CD1c-positive myeloid dendritic cell (primary cell): Measurements from ENCODE around the gene UBE4B.
"Not testable (repeated sequence)": the region's sequence is repeated elsewhere in the genome, so short reads cannot be mapped to it uniquely, and the experiment has no call there.

Source experiments
- DNase-seq: peaks from one replicate; pipeline ENCODE4 v3.0.0-alpha.2; 2016; ENCODE audit errors: extremely low spot score

UBE4B gene

GRCh38 chr1:10173582-10173981 is 140.8 kb downstream of the UBE4B start:
- no peak for DNase-seq

DNA sequence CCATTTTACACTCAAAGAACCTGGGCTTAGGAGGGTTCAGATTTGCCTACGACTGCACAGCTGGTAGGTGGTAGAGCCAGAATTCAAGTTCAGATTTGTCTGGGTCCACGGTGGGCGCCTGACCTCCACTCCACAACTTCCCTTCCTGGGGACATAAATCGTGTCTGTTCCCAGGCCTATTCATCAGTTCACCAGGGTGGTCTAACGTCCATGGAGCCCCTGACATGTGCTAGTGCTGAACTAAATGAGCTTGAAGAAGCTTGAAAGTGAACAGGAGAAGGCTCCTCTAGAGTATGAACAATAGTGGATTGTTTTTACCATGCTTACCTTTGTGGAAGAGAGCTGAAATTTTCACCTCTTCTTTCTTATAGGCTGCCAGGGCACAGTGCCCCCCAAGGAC is 145.1 kb downstream of the UBE4B start:
- DNase-seq, result no peak

- no peak for DNase-seq
Measured at GRCh38 chr1:10178597-10179405, 146.0 kb downstream of the UBE4B start.

- no peak for DNase-seq
Measured at GRCh38 chr1:10179406-10180091, 146.8 kb downstream of the UBE4B start.

DNA sequence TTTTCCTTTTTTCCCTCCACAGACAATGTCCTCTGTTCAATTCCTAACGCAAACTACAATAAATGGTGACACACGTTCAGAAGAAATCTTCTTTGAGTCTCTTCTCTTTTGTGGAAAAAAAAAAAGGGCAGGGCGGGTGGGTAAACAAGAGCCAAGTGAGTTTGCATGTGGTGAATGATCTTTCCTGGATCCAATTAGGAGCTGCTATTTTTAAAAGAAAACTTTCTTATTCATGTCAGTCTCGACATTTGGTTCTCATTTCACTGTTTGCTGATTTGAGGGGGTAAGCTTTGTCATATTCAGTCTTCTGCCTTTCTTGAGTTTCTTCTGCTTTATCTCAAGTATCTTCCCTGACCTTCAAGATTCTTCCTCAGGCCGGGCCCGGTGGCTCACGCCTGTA is 148.4 kb downstream of the UBE4B start:
- no peak for DNase-seq

- DNase-seq, result no peak
Measured at GRCh38 chr1:10185759-10186158, 153.0 kb downstream of the UBE4B start.

DNA sequence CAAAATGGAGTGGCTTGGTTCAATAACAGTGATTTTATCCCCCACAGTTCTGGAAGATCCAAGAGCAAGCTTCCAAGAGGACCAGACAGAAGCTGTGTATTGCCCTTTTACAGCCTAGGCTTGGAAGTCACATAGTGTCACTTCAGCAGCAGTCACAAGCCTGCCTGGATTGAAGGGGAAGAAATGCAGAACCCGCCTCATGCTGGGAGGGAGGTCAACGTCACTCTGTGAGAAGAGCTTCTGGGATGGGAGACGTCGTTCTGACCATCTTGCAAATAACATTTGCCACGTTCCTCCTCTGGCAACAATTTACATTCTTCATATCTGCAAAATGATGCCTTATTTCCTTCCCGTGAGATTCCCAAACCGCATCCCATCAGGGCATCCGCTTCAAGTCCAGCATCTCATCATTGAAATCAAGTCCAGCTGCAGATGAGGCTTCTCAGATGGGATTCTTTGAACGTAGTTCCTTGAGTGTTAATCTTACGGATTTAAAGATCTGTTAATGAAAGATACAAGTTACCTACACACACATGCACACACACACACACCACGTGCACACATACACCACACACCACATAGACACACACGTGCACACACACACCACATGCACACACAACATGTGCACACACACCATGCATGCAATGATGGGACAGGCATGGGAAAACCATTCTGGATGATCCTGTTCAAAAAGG is 153.7 kb downstream of the UBE4B start:
- no peak for DNase-seq

DNA sequence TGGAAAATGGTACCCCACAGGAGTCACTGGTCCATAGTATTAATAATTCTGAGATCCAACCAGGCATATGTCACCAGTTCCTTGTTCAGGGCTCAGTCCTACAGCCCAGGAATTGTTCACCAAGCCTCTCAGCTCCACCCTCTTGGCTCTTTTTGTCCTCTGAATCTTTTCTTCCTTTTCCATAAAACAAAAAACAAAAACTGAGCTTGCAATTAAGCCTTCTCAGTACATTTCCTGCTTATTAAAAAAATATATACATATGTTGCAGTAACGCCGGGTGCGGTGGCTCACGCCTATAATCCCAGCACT is 154.2 kb downstream of the UBE4B start:
- no peak for DNase-seq

DNA sequence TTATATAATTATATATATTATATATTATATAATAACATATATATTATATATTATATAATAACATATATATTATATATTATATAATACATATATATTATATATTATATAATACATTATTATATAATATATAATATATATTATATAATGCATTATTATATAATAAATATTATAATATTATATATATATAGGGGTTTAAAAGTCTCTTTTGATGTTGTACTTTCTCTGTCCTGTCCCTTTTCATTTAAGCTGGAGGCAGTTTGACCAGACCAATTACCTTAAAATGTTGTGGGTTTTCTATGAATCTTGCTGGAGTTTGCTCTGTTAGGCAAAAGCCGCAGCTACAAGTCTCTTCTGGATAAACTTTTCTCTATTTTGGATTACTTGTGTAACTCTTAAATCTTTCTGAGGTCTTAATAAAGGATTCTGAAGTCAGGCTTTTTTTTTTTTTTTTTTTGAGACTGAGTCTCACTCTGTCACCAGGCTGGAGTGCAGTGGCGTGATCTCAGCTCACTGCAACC is 155.4 kb downstream of the UBE4B start:
- no peak for DNase-seq

GRCh38 chr1:10189659-10190058 is 156.9 kb downstream of the UBE4B start:
- no peak for DNase-seq

DNA sequence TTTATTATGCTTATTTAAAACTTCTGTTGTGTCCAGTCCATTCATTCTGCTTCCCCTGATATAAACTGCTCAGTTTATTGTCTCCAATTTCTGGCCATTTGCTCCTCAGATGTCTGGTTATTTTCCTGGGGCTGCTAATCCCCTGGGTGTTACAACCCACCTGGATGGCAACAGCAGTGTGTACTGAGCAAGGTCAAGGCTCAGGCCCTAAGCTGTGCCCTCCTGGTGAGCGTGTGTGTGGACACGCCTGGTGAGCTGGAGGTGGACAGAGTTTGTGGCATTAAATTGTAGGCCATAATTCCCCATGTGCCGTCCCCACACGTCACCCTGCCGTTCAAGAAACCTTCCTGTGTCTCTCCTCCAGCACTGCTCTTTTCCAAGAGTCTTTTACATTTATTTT is 159.5 kb downstream of the UBE4B start:
- no peak for DNase-seq

DNA sequence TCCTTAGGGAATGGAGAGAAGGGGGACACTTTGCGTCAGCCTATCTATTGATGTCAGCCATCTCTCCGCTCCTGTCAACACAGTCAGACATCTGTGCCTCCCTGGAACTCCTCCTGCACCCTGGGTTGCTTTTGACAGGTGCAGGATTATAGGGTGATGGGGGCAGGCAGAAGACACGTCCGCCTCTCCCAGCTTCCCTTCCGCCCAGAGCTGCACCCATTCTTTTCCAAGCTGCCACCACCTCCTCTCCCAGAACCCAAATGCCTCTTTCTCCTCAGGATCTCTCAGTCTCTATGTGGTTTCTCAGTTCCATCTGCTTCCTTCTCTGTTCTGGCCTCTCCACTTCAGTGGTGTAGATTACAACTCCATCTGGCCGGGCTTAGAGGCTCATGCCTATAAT is 160.5 kb downstream of the UBE4B start:
- no peak for DNase-seq

GRCh38 chr1:10195570-10195969 is 162.8 kb downstream of the UBE4B start:
- no peak for DNase-seq

DNA sequence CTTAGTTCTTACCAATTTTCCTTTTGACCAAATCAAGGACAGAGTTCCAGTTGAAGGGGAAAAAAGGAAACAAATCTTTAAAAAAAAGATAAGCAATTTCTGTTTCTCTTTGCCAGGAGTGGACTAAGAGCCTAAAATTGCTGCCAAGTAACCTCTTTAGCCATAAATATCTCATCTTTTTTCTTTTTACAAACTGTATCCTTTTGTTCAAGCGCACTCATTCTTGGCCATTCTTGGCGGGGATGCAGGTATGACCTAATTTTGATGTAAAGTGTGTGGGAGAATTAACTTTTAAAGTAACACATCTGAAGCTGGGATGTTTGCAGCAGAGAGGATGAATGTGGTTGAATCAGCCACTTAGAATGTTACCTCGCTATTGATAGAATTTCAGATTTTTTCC is 164.2 kb downstream of the UBE4B start:
- no peak for DNase-seq

DNA sequence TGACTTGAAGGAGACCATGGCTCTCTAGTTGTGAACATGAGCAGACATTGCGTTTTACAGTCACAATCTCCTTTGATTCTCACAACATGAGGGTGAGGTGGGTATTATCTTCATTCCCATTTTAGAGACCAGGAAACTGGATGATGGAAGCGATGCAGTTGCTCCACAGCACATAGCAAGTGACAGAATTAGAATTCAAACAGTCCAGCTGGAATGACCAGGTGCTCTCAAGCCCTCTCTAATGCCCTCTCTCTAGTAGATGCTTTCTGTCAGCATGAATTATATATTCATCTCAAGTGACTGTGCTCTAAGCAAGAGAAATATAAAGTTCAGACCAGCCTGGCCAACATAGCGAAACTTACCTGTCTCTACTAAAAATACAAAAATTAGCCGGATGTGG is 167.9 kb downstream of the UBE4B start:
- no peak for DNase-seq

- no peak for DNase-seq
Measured at GRCh38 chr1:10204003-10204642, 171.4 kb downstream of the UBE4B start.

GRCh38 chr1:10205206-10205605 is 172.4 kb downstream of the UBE4B start:
- DNase-seq, result not testable (repeated sequence)

GRCh38 chr1:10207810-10208209 is 175.1 kb downstream of the UBE4B start:
- no peak for DNase-seq

GRCh38 chr1:10208537-10208936 is 175.8 kb downstream of the UBE4B start:
- peak; percentile 91 for DNase-seq

- no peak for DNase-seq
Measured at GRCh38 chr1:10209590-10209904, 176.8 kb downstream of the UBE4B start.

DNA sequence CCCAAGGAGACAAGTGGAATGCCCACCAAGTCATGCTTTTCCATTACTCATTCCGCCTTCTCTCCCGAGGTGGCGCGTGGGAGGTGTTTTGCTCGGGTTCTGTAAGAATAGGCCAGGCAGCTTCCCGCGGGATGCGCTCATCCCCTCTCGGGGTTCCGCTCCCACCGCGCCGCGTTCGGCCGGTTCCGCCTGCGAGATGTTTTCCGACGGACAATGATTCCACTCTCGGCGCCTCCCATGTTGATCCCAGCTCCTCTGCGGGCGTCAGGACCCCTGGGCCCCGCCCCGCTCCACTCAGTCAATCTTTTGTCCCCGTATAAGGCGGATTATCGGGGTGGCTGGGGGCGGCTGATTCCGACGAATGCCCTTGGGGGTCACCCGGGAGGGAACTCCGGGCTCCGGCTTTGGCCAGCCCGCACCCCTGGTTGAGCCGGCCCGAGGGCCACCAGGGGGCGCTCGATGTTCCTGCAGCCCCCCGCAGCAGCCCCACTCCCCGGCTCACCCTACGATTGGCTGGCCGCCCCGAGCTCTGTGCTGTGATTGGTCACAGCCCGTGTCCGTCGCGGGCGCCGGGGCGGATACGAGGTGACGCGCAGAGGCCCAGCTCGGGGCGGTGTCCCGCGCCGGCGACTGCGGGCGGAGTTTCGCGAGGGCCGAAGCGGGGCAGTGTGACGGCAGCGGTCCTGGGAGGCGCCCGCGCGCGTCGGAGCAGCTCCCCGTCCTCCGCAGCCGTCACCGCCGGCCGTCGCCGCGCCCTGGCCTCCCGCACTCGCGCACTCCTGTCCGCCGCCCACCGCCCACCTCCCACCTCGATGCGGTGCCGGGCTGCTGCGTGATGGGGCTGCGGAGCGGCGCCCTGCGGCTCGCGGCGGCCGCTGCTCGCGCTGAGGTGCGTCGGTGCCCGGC is 177.4 kb downstream of the UBE4B start, which contains the start of gene KIF1B:
TSS of gene KIF1B (plus strand) at position 666 of the 906 bp plus-strand sequence. CDS start 21,759 bp downstream, outside the sequence.
- DNase-seq, result peak; percentile 98
